GM18858 (cell line): ENCODE results near the gene TIAL1.

Experiments
- ATAC-seq: cut with Tn5 transposase; IDR thresholded peaks from one replicate; pipeline ENCODE4 v1.9.1; 2021; ENCODE audit not compliant: unreplicated experiment

TIAL1 gene

DNA sequence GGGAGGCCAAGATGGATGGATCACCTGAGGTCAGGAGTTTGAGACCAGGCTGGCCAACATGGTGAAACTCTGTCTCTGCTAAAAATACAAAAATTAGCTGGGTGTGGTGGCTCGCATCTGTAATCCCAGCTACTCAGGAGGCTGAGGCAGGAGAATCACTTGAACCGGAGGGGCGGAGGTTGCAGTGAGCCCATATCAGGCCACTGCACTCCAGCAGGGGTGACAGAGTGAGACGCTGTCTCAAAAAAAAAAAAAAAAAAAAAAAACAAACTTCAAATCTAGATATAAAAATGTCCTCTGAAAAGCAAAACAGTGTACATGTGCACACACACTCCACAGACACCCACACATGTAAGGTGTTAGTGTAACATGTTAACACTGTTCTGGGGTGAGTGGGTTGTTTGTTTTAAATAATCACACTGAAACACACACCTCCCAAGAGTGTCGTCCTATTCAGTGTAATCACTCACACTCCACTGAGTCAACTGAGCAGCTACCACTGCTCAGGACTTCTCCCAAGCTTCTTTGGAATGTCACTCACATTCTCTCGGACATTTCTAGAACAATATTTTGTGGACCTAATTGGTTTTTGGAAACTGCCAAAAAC lies 41.5 kb downstream of the TIAL1 start:
- ATAC-seq = no peak

DNA sequence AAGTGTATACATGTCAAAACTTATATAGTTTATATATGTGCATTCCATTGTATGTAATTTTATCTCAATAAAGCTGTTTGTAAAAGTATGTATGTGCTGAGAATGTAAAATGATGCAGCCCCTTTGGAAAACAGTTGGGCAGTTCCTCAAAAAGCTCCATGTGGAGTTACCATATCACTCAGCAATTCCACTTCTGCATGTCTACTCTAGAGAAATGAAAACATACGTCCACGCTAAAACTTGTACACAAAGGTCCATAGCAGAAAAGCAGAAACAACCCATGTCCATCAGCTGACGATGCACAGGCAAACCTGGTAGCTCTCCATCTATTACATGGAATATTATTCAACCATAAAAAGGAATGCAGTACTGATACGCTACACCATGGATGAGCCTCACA lies 45.9 kb downstream of the TIAL1 start:
- ATAC-seq = no peak

DNA sequence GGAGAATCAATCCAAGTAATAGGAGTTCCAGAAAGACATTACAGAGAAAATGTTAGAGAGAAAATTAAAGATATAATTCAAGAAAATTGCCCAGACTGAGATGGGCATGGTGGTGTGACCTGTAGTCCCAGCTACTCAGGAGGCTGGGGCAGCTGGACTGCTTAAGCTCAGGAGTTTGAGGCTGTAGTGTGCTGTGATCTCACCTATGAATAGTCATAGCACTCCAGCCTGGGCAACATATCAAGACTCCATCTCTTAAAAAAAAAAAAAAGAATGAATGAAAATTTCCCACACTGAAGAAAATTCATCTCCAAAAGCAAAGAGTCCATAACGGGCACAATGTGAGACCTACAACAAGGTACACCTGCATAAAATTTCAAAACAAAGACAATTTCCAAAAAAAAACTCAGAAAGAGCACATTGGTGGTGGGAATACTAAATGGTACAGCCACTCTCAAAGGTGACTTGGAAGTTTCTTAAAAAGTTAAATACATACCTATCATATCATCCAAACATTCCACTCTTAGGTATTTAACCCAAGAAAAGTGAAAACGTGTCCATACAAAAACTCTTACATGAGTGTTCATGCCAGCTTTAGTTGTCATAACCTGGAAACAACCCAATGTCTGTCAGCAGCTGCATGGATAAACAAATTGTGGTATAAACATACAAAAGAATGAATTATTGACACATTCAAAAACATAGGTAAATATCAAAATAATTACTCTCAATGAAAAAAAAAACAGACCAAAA lies 47.3 kb downstream of the TIAL1 start:
- no peak for ATAC-seq

DNA sequence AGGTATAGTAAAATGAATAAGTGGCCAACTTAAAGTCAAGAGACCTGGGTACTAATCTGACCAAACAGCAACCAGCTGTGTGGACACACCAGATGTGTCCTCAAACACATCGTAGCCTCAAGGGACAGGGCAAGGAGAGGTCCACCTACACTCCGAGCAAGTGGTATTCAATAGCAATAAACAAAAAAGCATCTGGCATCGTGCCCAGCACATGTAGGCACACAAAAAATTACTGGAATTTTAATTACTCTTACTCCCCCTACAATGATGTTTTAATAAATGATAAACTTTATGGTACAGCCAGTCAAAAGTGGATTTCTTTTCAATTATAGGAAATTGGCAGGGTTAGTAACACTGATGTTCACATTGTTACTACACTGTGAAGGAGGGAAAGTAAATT lies 50.8 kb downstream of the TIAL1 start:
- ATAC-seq = no peak

DNA sequence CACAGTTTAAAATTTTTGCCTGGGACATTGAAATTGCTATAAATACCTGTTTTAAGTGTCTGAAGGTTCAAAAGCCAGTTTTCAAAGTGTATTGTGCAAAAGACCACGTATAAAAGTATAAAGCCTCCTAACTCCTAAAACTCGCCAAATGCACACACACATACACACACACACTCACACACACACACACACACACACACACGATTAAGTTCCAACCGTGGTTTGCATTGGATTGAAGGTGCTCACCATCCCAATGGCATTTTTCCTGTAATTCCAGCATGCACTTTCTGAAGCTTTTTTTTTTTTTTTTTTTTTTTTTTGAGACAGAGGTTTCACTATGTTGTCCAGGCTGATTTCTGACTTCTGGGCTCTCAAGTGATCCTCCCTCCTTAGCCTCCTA lies 51.5 kb downstream of the TIAL1 start:
- ATAC-seq = no peak

DNA sequence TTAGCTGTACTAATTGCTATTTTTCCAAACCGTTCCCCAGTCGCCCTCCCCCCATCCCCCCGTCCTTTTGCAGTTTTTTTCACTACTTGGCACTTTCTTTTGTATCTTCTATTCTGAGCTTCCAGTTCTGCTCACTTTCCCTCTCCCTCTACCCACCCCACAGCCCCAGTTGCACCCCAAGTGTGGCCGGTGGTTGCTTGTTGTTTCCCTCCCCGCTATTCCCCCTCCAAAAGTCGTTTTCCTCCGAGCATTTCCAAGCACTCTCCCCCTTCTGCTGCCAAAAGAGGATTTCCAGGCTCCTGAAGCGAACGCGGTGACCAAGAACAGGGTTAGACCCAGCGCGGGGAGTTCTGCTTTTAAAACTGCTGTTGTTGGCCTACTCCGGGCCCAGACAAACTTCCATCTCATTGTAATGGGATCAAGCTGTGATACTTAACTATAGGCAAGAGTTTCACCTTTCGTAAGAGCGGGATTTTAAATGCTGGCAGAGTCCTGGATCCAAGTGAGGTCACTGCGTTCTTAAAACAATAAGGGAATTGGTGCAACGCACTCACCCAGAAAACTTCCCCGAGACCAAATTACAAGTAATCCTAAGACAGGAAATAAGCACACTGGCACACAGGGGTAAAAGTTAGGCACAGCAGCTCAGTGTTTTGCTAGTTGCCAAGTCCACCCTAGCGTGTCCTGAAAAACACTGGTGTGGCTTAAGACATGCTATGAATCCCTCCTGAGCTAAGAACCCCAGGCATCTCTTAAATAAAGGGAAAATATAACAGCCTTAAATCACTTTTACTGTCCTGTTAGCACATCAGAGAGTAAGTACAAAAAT lies 52.7 kb downstream of the TIAL1 start:
- ATAC-seq = no peak

DNA sequence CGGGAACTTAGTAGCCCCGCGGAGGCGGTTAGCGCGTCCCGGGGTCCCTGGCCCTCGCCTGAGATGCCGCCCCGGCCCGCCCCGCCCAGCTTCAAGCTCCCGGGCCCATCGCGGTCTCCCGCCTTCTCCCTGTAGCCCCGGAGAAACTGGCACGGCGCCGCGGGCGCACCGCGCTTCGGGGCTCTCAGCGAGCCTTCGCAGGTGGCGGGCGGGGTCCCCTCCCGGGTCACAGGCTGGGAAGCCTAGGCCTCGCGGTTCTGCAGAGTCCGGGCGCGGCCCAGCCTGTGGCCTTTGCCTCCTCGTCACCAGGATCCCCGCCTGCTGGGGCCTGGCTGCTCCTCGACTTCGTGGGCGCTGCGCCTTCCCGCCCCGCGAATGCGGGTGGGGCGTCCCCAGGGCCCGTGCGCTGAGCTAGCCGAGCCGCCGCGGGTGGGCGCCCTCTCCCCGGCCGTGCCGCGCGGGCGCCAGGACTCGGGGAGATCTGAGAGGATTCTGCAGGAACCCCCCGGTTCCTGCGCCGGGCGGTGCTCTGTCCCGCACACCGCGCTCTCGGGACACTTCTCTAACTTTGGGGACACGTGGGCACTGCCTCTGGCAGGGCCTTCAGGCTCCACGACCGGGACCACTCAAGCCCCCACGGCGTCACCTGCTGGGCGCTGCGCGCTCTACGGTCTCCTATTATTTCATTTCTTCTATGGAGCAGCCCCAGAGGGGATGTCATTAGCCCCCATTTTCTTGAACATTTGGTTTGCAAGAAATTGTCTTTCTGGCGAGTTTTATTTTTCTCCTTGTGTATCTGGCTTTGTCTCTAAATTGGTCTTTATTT lies 53.6 kb downstream of the TIAL1 start:
- ATAC-seq = peak; percentile 28

DNA sequence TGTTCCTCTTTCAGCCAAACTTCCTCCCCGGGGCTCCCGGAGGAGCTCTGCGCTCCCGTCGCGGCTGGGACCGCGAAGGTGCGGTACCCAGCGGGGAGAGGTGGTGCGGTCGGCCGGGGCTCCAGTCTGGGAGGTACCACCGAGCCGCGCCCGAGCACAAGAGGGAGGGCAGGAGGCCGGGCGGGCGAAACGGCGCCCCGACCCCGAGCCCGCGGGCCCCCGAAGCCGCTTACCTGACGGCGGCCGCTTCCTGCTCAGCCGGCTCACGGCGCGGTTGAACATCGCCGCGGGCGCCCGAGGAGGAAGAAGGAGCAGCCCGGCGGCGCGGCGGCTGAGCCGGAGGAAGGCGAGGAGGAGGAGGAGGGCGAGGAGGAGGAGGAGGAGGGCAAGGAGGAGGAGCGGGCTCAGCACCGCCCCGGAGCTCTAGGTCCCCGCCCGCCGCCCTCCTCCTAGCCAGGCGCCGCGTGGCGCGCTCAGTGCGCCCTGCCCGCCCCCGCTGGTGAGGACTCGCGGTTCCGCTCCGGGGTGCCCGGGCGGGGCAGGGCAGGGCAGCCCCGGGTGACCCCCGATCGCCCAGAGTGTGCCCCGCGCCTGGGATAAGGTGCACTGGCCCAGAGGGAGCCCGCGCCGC lies 54.3 kb downstream of the TIAL1 start, which contains the start of gene RGS10:
Gene RGS10, minus strand, starts transcription at position 363 of the 631 bp plus-strand sequence. Its CDS starts 81 bp downstream, at position 282.
- peak; percentile 40 for ATAC-seq

DNA sequence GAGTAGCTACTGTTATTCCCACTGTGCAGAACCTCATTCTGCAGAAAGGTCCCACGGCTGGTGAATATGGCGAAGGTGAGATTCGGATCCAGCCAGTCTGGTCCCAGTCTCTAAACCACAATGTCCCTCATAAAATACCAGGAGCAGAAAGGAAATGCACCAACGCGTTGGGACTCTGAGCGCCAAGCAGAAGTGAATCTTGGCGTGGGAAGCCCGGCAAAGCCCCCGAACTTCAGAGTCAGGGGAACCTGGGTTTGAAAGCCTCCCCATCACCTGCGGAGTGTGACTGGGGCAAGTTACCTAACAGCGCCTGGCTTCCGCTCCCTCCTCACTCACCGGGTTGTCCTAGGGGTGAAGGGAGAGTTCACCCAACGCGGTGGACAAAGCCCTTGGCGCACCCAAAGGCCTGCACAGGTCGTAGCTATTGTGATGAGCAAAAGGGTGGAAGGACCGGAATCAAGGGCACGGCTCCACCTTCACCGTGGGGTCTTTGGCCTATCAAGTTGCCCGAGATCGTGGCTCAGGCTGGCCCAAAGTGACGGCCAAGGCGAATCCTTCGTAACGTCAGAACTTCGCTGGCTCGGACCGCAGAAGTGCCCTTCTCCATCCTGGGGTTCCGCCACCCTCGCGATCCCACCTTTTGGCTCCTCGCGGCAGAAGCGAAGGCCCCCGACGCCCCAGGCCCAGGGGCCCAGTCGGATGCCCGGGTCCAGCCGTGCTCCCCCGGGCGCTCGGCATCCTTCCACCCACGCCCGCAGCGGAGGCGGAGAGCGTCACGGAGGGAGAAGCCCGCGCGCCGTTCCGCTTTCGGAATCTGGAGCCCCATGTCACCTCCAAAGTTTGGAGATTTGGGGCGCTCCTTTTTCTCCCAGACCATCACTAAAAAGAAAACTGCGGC lies 55.1 kb downstream of the TIAL1 start:
- ATAC-seq = no peak

DNA sequence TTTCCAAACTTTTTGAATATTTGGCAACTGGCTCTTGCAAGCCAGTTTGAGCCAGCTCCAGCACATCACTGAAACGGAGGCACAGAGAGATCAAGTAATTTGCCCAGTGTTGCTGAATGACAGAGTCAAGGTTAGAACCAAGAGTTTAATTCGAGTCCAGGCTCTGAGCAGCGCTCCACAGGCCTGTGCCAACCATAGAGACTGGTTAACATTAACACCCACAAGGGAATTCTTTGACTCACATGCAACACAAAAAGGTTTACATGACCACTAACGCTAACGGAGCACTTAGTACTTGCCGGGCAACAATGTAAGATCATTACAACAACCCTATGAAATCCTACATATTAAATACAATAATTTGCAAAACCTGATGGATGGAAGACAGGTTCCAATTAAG lies 55.7 kb downstream of the TIAL1 start:
- no peak for ATAC-seq

DNA sequence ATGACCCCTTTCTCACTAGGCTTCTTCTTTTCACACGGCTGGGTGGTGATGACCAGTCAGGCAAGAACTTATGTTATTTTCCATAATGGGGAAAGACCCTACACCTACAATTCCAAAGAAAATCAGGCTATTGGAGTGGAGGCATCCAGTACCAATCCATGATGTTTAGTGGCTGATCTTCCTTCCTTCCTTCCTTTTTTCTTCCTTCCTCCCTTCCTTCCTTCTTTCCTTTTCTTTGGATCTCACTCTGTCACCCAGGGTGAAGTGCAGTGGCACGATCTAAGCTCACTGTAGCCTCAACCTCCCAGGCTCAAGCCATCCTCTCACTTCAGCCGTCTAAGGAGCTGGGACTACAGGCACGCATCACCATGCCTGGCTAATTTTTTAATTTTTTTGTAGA lies 56.7 kb downstream of the TIAL1 start:
- no peak for ATAC-seq

DNA sequence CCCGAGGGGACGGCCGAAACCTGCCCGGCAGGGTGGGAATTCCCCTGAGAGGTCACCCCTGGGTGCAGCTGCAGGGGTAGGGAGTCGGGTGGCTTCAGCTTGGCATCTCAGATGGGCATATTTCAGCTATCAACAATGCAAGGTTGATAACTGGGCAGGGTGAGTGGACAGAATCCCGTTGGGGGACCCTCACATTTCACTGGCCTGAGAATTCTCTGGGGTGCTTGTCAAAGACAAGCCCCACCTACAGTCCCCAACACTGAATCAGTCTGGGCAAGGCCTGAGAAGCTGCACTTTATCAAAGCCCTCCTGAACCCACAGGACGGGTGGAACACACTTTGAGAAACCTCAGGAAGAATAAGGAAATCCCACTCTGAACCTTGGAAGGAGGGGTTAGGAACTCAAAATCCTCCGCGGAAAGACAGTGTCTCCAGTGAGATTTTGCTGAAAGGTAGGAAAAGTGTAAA lies 57.4 kb downstream of the TIAL1 start:
- no peak for ATAC-seq

DNA sequence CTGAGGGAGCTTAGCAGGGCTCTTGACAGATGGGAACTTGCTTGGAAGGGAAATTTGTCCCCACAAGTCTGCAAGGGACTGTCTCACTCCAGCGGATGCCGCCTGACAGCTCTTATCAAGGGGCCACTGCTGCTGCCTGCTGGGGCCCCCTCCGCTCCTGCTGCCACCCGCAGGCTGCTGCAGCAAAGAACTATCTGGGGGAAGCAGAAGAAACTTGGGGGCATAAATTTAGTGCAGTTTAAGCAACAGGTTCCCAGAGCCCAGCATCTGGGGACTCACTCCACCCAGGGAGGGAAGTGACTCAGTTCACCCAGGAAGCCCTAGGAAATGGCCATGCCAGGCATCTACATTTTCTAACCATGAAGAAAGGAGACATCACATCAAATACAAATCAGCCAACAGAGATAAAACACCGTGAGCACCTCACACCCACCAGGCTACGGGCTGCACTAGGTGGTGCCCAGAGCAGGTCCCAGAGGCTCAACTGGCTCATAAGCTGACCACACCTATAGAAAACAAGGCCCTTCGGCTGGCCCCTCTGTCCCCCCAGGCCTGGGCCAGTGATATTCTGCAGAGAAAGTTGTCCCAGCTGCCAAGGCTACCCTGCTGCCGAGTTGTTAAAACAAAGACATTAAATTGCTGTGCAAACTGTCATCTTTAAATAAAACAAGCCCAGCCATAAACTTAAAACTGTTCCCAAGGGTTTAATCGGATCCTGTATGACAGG lies 58.0 kb downstream of the TIAL1 start:
- ATAC-seq = no peak

DNA sequence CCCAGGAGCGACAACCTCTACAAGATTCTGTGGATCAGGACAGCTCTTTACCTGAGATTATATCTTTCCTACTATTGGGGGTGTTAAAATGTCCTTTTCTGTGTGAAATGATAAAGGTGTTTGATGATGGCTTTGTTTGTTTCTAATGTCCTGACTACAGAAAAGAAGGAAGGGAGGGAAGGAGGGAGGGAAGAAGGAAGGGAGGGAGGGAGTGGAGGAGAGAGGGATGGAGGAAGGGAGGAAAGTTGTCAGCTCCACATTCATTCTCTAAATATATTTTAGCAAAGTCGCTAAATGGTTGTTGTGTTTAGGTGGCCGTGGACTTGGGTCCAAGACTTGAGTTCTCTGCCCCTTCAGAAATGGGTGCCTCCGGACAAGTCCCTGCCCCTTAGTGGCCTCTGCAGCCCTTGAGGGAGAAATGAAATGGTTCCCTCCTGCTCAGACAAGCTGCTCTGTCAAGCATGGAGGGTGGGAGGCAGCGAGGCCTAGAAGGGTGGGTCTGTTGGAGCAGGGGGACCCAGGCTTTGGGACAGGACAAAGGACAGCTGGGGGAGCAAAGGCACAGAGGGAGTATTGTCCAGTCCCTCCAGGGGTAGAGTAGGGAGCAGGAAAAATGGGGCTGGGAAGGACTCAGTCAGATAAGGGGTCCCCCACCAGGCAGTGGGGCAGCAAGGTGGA lies 58.7 kb downstream of the TIAL1 start:
- no peak for ATAC-seq

DNA sequence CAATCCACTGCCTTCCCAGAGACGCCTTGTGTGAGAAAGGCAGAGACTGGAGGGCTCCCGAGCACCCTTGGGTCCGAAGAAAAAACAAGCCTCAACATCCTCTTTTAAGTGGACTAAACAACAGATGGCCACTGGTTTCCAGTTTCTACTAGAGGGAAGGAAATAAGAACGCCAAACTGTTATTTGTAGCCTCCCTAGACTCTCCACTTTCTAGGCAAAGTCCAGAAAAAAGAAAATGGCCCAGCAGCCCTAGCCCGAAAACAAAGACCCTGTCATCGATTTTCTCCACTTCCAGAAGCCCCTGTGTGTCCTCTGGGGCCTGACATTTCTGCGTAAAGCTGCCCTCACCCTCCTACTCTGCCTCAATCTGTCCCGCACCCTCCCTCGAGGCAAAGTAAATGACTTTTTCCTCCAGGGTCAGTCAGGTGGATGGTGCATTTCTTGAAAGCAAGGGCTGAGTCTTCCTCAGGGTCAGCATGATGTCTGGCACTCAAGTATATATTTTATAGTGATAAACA lies 60.2 kb downstream of the TIAL1 start:
- no peak for ATAC-seq

DNA sequence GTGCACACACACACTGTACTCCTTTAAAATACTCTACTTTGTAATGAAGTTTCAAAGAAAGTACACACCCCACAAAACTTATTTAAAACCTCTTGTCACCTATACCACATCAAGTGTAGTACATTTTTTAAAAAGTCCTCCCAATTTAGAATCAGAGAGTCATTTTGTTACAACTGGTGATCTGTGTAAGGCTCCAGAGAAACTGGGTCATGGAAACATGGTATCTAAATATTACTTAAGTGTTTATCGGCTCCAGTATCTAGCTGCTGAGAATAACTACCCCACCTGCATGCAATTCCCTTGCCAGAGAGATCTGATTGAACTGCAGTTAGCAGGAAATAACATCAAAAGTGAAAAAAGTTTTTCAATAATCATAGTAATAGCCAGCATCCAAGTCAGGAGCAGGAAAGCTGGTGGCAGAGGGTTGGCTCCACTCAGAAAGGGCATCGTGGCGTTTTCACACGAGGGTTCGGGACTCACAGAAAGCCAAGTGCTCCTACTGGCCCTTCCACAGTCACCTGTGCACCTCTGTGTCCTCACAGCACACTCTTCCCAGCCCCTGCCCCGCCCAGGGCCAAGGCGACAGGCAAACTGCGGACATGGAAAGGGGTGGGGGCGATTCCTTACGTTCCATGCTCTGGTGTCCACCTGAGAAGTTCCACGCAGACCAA lies 60.8 kb downstream of the TIAL1 start:
- ATAC-seq = no peak

DNA sequence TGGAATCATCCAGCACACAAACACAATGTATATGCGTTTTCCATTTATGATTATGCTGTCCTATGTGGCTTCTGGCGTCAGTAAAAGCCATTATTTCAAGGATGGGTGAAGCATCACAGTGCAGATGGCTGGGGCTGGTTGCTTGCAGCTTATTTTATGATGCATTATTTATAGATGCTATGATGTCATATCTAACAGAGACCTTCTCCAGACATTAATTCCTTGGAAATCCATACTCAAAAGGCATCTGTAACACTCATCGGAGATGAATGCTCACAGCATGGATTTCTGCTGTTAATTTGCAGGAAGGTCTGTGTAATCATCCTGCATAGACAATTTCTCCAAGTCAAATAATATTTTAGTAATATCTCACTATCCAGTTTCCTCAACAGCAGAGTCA lies 61.5 kb downstream of the TIAL1 start:
- ATAC-seq = no peak
